Parathyroid adenoma (tissue), 2 donors: ENCODE results near the gene BEGAIN.

Experiments
- H2AFZ ChIP-seq: fragments of 300-600 bp; sonication (generic); one replicate; pipeline ENCODE4 v1.7.0; 2017; ENCODE audit warnings: antibody characterized with exemption, mild to moderate bottlenecking
- H3K27ac ChIP-seq: fragments of 300-600 bp; sonication (generic); one replicate; pipeline ENCODE4 v1.7.0; 2017
- H3K27me3 ChIP-seq: fragments of 300-600 bp; sonication (generic); one replicate; pipeline ENCODE4 v1.7.0; 2017; ENCODE audit warnings: low read length; ENCODE audit not compliant: control insufficient read depth, insufficient read depth
- H3K36me3 ChIP-seq: fragments of 300-600 bp; sonication (generic); one replicate; pipeline ENCODE4 v1.7.0; 2017; ENCODE audit warnings: low read length; ENCODE audit not compliant: control insufficient read depth, insufficient read depth
- H3K4me1 ChIP-seq: fragments of 300-600 bp; sonication (generic); one replicate; pipeline ENCODE4 v1.7.0; 2017; ENCODE audit warnings: control low read depth
- H3K4me2 ChIP-seq: fragments of 300-600 bp; sonication (generic); one replicate; pipeline ENCODE4 v1.7.0; 2017; ENCODE audit warnings: low read length
- H3K4me3 ChIP-seq: fragments of 300-600 bp; sonication (generic); one replicate; pipeline ENCODE4 v1.7.0; 2017; ENCODE audit warnings: low read depth, low read length
- H3K79me2 ChIP-seq: fragments of 300-600 bp; sonication (generic); one replicate; pipeline ENCODE4 v1.7.0; 2017; ENCODE audit warnings: control low read depth
- H3K9ac ChIP-seq: fragments of 300-600 bp; sonication (generic); one replicate; pipeline ENCODE4 v1.7.0; 2017; ENCODE audit warnings: mild to moderate bottlenecking
- H3K9me3 ChIP-seq: fragments of 300-600 bp; sonication (generic); one replicate; pipeline ENCODE4 v1.7.0; 2017; ENCODE audit warnings: low read length; ENCODE audit not compliant: control insufficient read depth
- TF ChIP-seq, protein P1 (sequence below): fragments of 300-600 bp; sonication (generic); IDR thresholded peaks from one replicate; pipeline ENCODE4 v1.7.0; 2017; ENCODE audit warnings: antibody characterized with exemption, mild to moderate bottlenecking
- donor health status: primary hyperparathyroidism.

BEGAIN gene

DNA sequence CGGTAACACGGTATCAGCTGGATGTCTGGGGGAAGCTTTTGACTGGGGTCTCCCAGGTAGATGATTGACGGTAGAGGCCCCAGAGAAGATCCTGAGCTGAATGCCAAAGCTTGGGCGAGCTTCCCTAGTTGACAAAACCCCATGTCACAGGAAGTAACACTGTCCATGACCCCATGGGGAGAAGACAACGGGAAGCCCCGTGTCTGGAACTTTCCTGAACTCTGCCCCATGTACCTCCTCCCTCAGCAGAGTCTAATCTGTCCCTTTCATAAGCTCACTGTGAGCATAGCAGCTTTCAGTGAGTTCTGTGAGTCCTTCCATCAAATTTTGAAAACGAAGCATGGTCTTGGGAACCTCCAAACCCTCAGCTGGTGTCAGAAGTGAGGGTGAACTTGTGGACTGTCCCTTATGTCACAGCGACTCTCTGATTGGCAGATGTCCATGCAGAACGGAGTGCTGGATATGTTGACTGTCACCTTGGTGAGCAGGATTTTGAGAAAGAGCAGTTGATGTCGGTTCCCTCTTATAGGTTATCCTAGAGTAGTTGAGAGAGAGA is 29.7 kb upstream of the BEGAIN start:
- Histone ChIP-seq H3K4me2 (no peak overlapping the region), H3K79me2 (no peaks in the 10 kb centered on the region), H3K36me3 (no peaks in the 10 kb centered on the region), H3K4me3 (no peak overlapping the region), H3K9me3 (no peaks in the 10 kb centered on the region), H2AFZ (no peak overlapping the region), H3K27me3 (no peaks in the 10 kb centered on the region), H3K9ac (no peak overlapping the region), H3K4me1 (no peaks in the 10 kb centered on the region), H3K27ac (no peak overlapping the region)
- TF ChIP-seq, protein P1, sequence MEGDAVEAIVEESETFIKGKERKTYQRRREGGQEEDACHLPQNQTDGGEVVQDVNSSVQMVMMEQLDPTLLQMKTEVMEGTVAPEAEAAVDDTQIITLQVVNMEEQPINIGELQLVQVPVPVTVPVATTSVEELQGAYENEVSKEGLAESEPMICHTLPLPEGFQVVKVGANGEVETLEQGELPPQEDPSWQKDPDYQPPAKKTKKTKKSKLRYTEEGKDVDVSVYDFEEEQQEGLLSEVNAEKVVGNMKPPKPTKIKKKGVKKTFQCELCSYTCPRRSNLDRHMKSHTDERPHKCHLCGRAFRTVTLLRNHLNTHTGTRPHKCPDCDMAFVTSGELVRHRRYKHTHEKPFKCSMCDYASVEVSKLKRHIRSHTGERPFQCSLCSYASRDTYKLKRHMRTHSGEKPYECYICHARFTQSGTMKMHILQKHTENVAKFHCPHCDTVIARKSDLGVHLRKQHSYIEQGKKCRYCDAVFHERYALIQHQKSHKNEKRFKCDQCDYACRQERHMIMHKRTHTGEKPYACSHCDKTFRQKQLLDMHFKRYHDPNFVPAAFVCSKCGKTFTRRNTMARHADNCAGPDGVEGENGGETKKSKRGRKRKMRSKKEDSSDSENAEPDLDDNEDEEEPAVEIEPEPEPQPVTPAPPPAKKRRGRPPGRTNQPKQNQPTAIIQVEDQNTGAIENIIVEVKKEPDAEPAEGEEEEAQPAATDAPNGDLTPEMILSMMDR = no peak

DNA sequence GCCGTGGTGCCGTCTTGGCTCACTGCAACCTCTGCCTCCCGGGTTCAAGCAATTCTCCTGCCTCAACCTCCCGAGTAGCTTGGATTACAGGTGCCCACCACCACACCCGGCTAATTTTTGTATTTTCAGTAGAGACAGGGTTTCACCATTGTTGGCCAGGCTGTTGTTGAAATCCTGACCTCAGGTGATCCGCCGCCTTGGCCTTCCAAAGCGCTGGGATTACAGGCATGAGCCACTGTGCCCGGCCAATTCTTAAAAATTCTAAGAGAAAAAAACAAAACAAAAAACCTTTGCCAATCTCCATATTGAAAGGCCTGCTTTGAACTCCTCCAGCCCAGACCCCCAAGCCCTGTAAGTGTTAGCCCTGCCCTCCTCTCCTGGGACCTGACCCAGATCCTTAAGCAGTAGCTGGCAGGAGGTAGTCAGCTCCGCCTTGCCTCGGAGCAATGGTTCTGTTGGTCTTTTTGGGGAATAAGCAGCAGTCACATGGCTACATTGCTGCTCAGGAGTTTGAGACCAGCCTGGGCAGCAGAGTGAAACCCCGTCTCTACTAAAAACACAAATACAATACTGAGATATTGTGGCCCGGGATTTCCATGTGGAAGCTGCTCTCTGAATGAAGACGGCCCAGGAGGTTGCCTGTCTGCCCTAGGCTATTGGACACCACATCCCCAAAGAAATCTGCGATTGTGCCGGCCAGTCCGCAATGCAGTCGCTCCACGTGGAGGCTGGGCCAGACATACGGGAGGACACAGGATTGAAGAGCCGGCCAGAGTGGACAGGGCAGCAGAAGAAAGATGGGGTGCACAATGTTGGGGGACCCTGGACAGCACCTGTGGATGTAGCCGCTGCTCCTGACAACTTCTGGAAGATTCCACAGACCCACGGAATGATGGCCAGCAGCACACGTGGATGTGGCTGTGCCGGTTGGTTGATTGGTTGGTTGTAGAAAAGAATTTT is 28.8 kb upstream of the BEGAIN start:
- no peaks in the 10 kb centered on the region for H3K9me3 ChIP-seq

GRCh38 chr14:100614803-100615202 is 27.6 kb upstream of the BEGAIN start:
- H3K27ac ChIP-seq = no peak overlapping the region
- no peaks in the 10 kb centered on the region for H3K4me1 ChIP-seq
- H3K4me2 ChIP-seq = no peak overlapping the region
- no peaks in the 10 kb centered on the region for H3K36me3 ChIP-seq
- no peak overlapping the region for H3K9ac ChIP-seq
- no peak overlapping the region for H3K4me3 ChIP-seq
- no peaks in the 10 kb centered on the region for H3K9me3 ChIP-seq
- TF ChIP-seq, protein P1 = no peak
- no peak overlapping the region for H2AFZ ChIP-seq
- no peaks in the 10 kb centered on the region for H3K79me2 ChIP-seq
- no peaks in the 10 kb centered on the region for H3K27me3 ChIP-seq

More for the DNA sequence above, 28.8 kb upstream of the BEGAIN start:
- Histone ChIP-seq H3K4me3 (no peak overlapping the region), H2AFZ (no peak overlapping the region), H3K79me2 (no peaks in the 10 kb centered on the region), H3K9ac (no peak overlapping the region), H3K4me1 (no peaks in the 10 kb centered on the region), H3K27ac (no peak overlapping the region), H3K36me3 (no peaks in the 10 kb centered on the region), H3K4me2 (no peak overlapping the region), H3K27me3 (no peaks in the 10 kb centered on the region)
- TF ChIP-seq, protein P1 = no peak

DNA sequence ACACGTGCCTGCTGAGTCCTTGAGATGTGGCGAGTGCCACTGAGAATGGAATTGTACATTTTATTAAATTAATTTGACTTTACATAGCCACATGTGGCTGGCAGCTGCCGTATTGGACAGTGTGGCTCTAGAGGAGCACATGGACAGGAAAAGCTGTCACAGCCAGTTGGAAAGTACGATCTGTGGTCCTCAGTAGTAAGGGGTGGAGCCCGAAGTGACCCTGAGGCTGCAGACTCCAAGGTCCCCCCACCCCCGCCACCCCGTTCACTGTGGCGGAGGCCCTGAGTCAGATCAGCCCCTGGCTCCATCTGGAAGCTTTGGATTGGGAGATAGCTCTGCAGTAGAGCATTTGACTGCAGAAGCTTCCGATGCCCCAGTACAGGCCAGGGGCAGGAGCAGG is 25.8 kb upstream of the BEGAIN start:
- Histone ChIP-seq H3K4me3 (no peak overlapping the region), H3K27me3 (no peaks in the 10 kb centered on the region), H3K4me2 (no peak overlapping the region), H3K27ac (no peak overlapping the region), H3K9ac (no peak overlapping the region), H2AFZ (no peak overlapping the region), H3K79me2 (no peaks in the 10 kb centered on the region), H3K36me3 (no peaks in the 10 kb centered on the region), H3K9me3 (no peaks in the 10 kb centered on the region), H3K4me1 (no peaks in the 10 kb centered on the region)
- TF ChIP-seq, protein P1 = no peak
